ENCODE results near the gene NAPSA. TPM values are rescaled to one million over a fixed set of nuclear protein-coding genes. Genes with fewer than 3 reads are reported as not detected.

The NAPSA gene
- total and polyA plus RNA-seq, 9 of the 15 experiments (the other 6 are each of a cell fraction or from before 2014, with no cell fraction given): 0.25 to 1.9 (median 0.69) TPM

GRCh38 chr19:50383852-50384684, 18.6 kb upstream of the NAPSA start, which contains the start of gene POLD1 (continued):
- TF ChIP-seq PBX2 (CRISPR knock-in tag; IDR thresholded peaks at IDR 0.05; ENCODE audit: low read depth) (no peak), PBX2 (tag; conservative IDR thresholded peaks at IDR 0.05; ENCODE audit: low read depth) (no peak), SIRT6 (IDR thresholded peaks at IDR 0.05; ENCODE audit: low read depth, low read length) (no peak), ZNF655 (CRISPR knock-in tag; IDR thresholded peaks at IDR 0.05) (peak; percentile 94), GABPB1 (CRISPR knock-in tag; IDR thresholded peaks at IDR 0.05) (peak; percentile 78), TEAD1 (CRISPR knock-in tag; IDR thresholded peaks at IDR 0.05) (peak; percentile 4 to 81; a peak in 2 of 4 replicates), SRSF9 (IDR thresholded peaks at IDR 0.05; ENCODE audit: borderline replicate concordance, low read depth, low read length) (no peak), CBX2 (IDR thresholded peaks at IDR 0.05; ENCODE audit: insufficient read depth, low read length, poor library complexity, severe bottlenecking) (no peak), NRF1 (conservative IDR thresholded peaks at IDR 0.05 in 1 of 2, IDR thresholded peaks at IDR 0.05 in 1 of 2) (peak; percentile 97 to 98), ZNF408 (CRISPR knock-in tag; IDR thresholded peaks at IDR 0.05; ENCODE audit: low read depth) (no peak), ZNF586 (CRISPR knock-in tag; conservative IDR thresholded peaks at IDR 0.05) (peak; percentile 8; the same call in 1 of the 2 replicates), MTA2 (IDR thresholded peaks at IDR 0.05; ENCODE audit: low read depth) (peak; percentile 57; the same call in 1 of the 2 replicates), POLR2A (conservative IDR thresholded peaks at IDR 0.05) (peak; percentile 90), TAF1 (IDR thresholded peaks at IDR 0.05; ENCODE audit: control insufficient read depth, extremely low read depth, insufficient read depth, low read length, severe bottlenecking) (peak; percentile 46)
- TF ChIP-seq, protein P1, sequence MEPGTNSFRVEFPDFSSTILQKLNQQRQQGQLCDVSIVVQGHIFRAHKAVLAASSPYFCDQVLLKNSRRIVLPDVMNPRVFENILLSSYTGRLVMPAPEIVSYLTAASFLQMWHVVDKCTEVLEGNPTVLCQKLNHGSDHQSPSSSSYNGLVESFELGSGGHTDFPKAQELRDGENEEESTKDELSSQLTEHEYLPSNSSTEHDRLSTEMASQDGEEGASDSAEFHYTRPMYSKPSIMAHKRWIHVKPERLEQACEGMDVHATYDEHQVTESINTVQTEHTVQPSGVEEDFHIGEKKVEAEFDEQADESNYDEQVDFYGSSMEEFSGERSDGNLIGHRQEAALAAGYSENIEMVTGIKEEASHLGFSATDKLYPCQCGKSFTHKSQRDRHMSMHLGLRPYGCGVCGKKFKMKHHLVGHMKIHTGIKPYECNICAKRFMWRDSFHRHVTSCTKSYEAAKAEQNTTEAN (CRISPR knock-in tag; IDR thresholded peaks at IDR 0.05): no peak
- TF ChIP-seq, protein P2, sequence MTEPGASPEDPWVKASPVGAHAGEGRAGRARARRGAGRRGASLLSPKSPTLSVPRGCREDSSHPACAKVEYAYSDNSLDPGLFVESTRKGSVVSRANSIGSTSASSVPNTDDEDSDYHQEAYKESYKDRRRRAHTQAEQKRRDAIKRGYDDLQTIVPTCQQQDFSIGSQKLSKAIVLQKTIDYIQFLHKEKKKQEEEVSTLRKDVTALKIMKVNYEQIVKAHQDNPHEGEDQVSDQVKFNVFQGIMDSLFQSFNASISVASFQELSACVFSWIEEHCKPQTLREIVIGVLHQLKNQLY (CRISPR knock-in tag; conservative IDR thresholded peaks at IDR 0.05): 0 out of 4 replicates have a peak, but pooled peaks of 1 of the 2 experiments have one; percentile 43
- TF ChIP-seq, protein P3, sequence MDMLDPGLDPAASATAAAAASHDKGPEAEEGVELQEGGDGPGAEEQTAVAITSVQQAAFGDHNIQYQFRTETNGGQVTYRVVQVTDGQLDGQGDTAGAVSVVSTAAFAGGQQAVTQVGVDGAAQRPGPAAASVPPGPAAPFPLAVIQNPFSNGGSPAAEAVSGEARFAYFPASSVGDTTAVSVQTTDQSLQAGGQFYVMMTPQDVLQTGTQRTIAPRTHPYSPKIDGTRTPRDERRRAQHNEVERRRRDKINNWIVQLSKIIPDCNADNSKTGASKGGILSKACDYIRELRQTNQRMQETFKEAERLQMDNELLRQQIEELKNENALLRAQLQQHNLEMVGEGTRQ (CRISPR knock-in tag; IDR thresholded peaks at IDR 0.05): no peak

All from K562 (cell line).